Endodermal cell (in vitro differentiated cells): ENCODE data around the gene CLTCL1. TPM values are rescaled to one million over a fixed set of nuclear protein-coding genes. Genes with fewer than 3 reads are reported as not detected.

Experiments
- DNase-seq: peaks from one replicate; pipeline ENCODE4 v3.0.0-alpha.2; 2017
- H3K27ac ChIP-seq: 2 replicates; pipeline ENCODE4 v1.5.1; 2013; ENCODE audit warnings: mild to moderate bottlenecking, low read depth, low read length, moderate library complexity
- H3K27me3 ChIP-seq: 2 replicates; pipeline ENCODE4 v1.6.1; 2013; ENCODE audit warnings: mild to moderate bottlenecking, low read length, moderate library complexity; ENCODE audit not compliant: insufficient read depth, control insufficient read depth, poor library complexity, severe bottlenecking
- H3K36me3 ChIP-seq: 2 replicates; pipeline ENCODE4 v1.7.0; 2013; ENCODE audit warnings: mild to moderate bottlenecking, low read length, moderate library complexity; ENCODE audit not compliant: control insufficient read depth, insufficient read depth
- H3K4me1 ChIP-seq: one replicate; pipeline ENCODE4 v1.7.0; 2013; ENCODE audit warnings: low read length; ENCODE audit not compliant: control insufficient read depth, insufficient read depth
- H3K4me3 ChIP-seq: 2 replicates; pipeline ENCODE4 v1.5.1; 2013; ENCODE audit warnings: mild to moderate bottlenecking, low read length, moderate library complexity
- H3K9ac ChIP-seq: 2 replicates; pipeline ENCODE4 v1.6.1; 2013; ENCODE audit warnings: mild to moderate bottlenecking, low read length, moderate library complexity; ENCODE audit not compliant: poor library complexity, severe bottlenecking; ENCODE audit errors: extremely low read depth
- H3K9me3 ChIP-seq: 2 replicates; pipeline ENCODE4 v1.6.1; 2013; ENCODE audit warnings: mild to moderate bottlenecking, low read length, moderate library complexity; ENCODE audit not compliant: control insufficient read depth
- H3K27ac Mint-ChIP-seq: 2 replicates; pipeline ENCODE4 v1.8.0; 2020; ENCODE audit warnings: mixed read lengths
- H3K27me3 Mint-ChIP-seq: 2 replicates; pipeline ENCODE4 v1.8.0; 2021; ENCODE audit warnings: mild to moderate bottlenecking, mixed read lengths; ENCODE audit not compliant: insufficient read depth
- H3K36me3 Mint-ChIP-seq: 2 replicates; pipeline ENCODE4 v1.8.0; 2020; ENCODE audit warnings: low read depth, mixed read lengths
- H3K4me1 Mint-ChIP-seq: 2 replicates; pipeline ENCODE4 v1.8.0; 2020; ENCODE audit warnings: mixed read lengths
- H3K4me3 Mint-ChIP-seq: 2 replicates; pipeline ENCODE4 v1.8.0; 2020; ENCODE audit warnings: mild to moderate bottlenecking, moderate library complexity, mixed read lengths
- H3K9me3 Mint-ChIP-seq: 2 replicates; pipeline ENCODE4 v1.8.0; 2020; ENCODE audit warnings: mild to moderate bottlenecking, mixed read lengths
- WGBS, 2 experiments: methylation state at CpG; one replicate each; pipeline versions ENCODE4 v1.1.5 to v1.1.7; 2013; ENCODE audit warnings: missing lambda C conversion rate in 2 of 2, mixed read lengths in 1 of 2; ENCODE audit not compliant: insufficient coverage in 1 of 2, insufficient read length in 1 of 2; 5-methylcytosine and 5-hydroxymethylcytosine counted together
- total RNA-seq, 2 donors: library from RNA; stranded (reverse); fragmentation: NEBNext Ultra II Directional in 1 of 2; extraction: Animal tissue kit (Norgen Biotek cat#: 25700) in 1 of 2; gene quantifications; 2 replicates in 1 of 2; 3 replicates in 1 of 2; pipeline ENCODE4 v1.2.1, GENCODE V29; 2021
- TF ChIP-seq, protein P1 (sequence below): fragments of 200-600 bp; sonication (generic); conservative IDR thresholded peaks from 2 replicates; pipeline ENCODE4 v1.5.0; 2021; ENCODE audit warnings: antibody characterized with exemption, mild to moderate bottlenecking

CLTCL1 gene
- total RNA-seq, 2 donors from 2014 or later = 11.8 to 14.4 TPM

DNA sequence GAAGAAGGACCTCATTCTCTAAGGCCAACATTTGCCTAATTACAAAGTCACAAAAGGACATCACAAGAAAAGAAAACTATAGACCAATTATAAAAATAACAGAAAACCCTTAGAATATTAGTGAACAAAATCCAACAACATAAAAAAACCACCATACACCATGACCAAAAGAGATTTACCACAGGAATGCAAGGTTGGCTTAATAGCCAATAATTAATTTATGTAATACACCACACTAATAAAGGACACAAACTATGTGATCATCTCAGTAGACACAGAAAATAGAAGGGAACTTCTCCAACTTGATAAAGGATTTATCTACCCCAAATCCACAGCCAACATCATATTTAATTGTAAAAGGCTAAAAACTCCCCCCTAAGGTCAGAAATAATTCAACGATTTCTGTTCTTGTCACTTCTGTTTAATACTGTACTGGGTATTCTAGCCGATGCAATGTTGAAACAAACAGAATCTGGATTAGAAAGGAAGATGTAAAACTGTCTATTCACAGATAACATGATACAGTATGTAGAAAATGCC is 24.9 kb downstream of the CLTCL1 start:
- TF ChIP-seq, protein P1, sequence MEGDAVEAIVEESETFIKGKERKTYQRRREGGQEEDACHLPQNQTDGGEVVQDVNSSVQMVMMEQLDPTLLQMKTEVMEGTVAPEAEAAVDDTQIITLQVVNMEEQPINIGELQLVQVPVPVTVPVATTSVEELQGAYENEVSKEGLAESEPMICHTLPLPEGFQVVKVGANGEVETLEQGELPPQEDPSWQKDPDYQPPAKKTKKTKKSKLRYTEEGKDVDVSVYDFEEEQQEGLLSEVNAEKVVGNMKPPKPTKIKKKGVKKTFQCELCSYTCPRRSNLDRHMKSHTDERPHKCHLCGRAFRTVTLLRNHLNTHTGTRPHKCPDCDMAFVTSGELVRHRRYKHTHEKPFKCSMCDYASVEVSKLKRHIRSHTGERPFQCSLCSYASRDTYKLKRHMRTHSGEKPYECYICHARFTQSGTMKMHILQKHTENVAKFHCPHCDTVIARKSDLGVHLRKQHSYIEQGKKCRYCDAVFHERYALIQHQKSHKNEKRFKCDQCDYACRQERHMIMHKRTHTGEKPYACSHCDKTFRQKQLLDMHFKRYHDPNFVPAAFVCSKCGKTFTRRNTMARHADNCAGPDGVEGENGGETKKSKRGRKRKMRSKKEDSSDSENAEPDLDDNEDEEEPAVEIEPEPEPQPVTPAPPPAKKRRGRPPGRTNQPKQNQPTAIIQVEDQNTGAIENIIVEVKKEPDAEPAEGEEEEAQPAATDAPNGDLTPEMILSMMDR = no peak
- H3K27me3 Mint-ChIP-seq = no peaks in the 10 kb centered on the region
- peaks cover 11% of the 10 kb centered on the region for H3K9me3 ChIP-seq
- DNase-seq = no peak
- H3K27me3 ChIP-seq = no peaks in the 10 kb centered on the region
- no peak overlapping the region for H3K9ac ChIP-seq
- H3K9me3 Mint-ChIP-seq = no peaks in the 10 kb centered on the region
- no peak overlapping the region for H3K27ac ChIP-seq
- no peak overlapping the region for H3K4me3 ChIP-seq
- H3K4me3 Mint-ChIP-seq = no peak overlapping the region
- H3K4me1 Mint-ChIP-seq = no peaks in the 10 kb centered on the region
- 94 to 100% methylated on average over 1 to 2 of the region's 2 CpGs for WGBS, 2 experiments
- no peak overlapping the region for H3K27ac Mint-ChIP-seq
- no peaks in the 10 kb centered on the region for H3K36me3 ChIP-seq
- no peaks in the 10 kb centered on the region for H3K4me1 ChIP-seq
- H3K36me3 Mint-ChIP-seq = peaks cover 17% of the 10 kb centered on the region

DNA sequence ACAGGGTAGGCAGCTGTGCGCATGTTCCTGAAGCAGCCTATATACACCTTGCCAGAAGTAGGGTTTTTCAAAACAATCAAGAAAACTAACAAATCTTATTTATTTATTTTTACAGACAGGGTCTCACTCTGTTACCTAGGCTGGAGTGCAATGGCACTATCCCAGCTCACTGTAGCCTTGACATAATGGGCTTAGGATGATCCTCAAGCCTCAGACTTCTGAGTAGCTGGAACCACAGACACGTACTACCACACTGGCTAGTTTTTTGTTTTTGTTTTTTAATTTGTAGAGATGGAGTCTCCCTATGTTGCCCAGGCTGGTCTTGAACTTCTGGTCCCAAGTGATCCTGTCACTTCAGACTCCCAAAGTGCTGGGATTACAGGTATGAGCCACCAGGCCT is 25.7 kb downstream of the CLTCL1 start:
- Histone ChIP-seq H3K4me1 (no peaks in the 10 kb centered on the region), H3K27ac (no peak overlapping the region), H3K27me3 (no peaks in the 10 kb centered on the region), H3K9ac (no peak overlapping the region), H3K9me3 (peaks cover 11% of the 10 kb centered on the region), H3K36me3 (no peaks in the 10 kb centered on the region), H3K4me3 (no peak overlapping the region)
- Mint-ChIP-seq H3K27me3 (no peaks in the 10 kb centered on the region), H3K9me3 (no peaks in the 10 kb centered on the region), H3K4me1 (no peaks in the 10 kb centered on the region), H3K4me3 (no peak overlapping the region), H3K27ac (no peak overlapping the region), H3K36me3 (peaks cover 17% of the 10 kb centered on the region)
- WGBS, 2 experiments = 71 to 92% methylated on average over 1 to 2 of the region's 2 CpGs
- DNase-seq = no peak
- TF ChIP-seq, protein P1 = no peak

DNA sequence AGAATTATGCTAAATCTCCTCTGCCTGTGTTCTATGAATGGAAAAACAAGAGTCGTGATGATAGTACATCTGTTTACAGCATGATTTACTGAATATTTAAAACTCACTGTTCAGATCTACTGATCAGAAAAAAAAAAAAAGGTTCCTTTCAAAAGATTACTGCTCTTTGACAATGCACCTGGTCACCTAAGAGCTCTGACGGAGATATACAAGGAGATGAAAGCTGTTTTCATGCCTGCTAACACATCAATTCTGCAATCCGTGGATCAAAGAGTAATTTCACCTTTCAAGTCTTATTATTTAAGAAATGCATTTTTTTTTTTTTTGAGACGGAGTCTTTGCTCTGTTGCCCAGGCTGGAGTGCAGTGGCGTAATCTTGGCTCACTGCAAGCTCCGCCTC is 30.7 kb downstream of the CLTCL1 start:
- Mint-ChIP-seq H3K4me3 (no peak overlapping the region), H3K27ac (no peak overlapping the region), H3K4me1 (peaks cover 7% of the 10 kb centered on the region), H3K9me3 (no peaks in the 10 kb centered on the region), H3K36me3 (peaks cover 13% of the 10 kb centered on the region), H3K27me3 (no peaks in the 10 kb centered on the region)
- TF ChIP-seq, protein P1 = no peak
- no peak overlapping the region for H3K4me3 ChIP-seq
- H3K9ac ChIP-seq = no peak overlapping the region
- DNase-seq = no peak
- H3K27ac ChIP-seq = no peak overlapping the region
- peaks cover 8% of the 10 kb centered on the region for H3K36me3 ChIP-seq
- no peaks in the 10 kb centered on the region for H3K9me3 ChIP-seq
- H3K27me3 ChIP-seq = peaks cover 16% of the 10 kb centered on the region
- 83 to 86% methylated on average over 4 to 6 of the region's 6 CpGs for WGBS, 2 experiments
- H3K4me1 ChIP-seq = no peaks in the 10 kb centered on the region
